HepG2 (cell line): ENCODE measurements around the gene HECTD1. TPM values are rescaled to one million over a fixed set of nuclear protein-coding genes. Genes with fewer than 3 reads are reported as not detected.
A peak's percentile ranks its signal among the peaks of the same experiment; 100 is the strongest.

ENCODE experiments used
- AKAP8 ChIP-seq: sonication (generic); formaldehyde crosslinking; IDR thresholded peaks from 2 replicates; pipeline ENCODE4 v1.5.1; 2020; ENCODE audit warnings: mild to moderate bottlenecking, missing genetic modification reagents
- ATF1 ChIP-seq: IDR thresholded peaks from 2 replicates; pipeline ENCODE4 v1.6.1; 2016; ENCODE audit warnings: mild to moderate bottlenecking, control low read depth
- CHD4 ChIP-seq: fragments of 200-600 bp; sonication (generic); IDR thresholded peaks from 2 replicates; pipeline ENCODE4 v1.7.0; 2017; ENCODE audit warnings: mild to moderate bottlenecking, low read length, borderline replicate concordance
- DNMT3B ChIP-seq: conservative IDR thresholded peaks from 2 replicates; pipeline ENCODE4 v1.6.1; 2016; ENCODE audit warnings: missing biosample characterization, control low read depth
- EED ChIP-seq: sonication (generic); formaldehyde crosslinking; IDR thresholded peaks from 2 replicates; pipeline ENCODE4 v1.5.0; 2020; ENCODE audit warnings: mild to moderate bottlenecking, missing genetic modification reagents
- FOSL1 ChIP-seq: sonication (generic); formaldehyde crosslinking; IDR thresholded peaks from 2 replicates; pipeline ENCODE4 v1.9.0; 2021; ENCODE audit warnings: missing genetic modification reagents, borderline replicate concordance
- FOXA1 ChIP-seq, 2 experiments: fragments of 450-650 bp in 1 of 2; sonication (generic) in 1 of 2; formaldehyde crosslinking in 1 of 2; IDR thresholded peaks; 2 replicates each; pipeline versions ENCODE4 v1.4.0 to v1.6.1; 2016 to 2020; ENCODE audit warnings: missing genetic modification reagents in 1 of 2
- FOXP1 ChIP-seq, 2 experiments: fragments of 450-650 bp in 1 of 2; IDR thresholded peaks; 2 replicates each; pipeline ENCODE4 v1.6.1; 2017 to 2018; ENCODE audit warnings: antibody characterized with exemption in 1 of 2
- GATAD2A ChIP-seq: IDR thresholded peaks from 2 replicates; pipeline ENCODE4 v1.6.1; 2016
- HNF4A ChIP-seq: sonication (generic); formaldehyde crosslinking; IDR thresholded peaks from 2 replicates; pipeline ENCODE4 v1.4.0; 2020; ENCODE audit warnings: missing genetic modification reagents
- JARID2 ChIP-seq: sonication (generic); formaldehyde crosslinking; IDR thresholded peaks from 2 replicates; pipeline ENCODE4 v1.8.1; 2023; ENCODE audit warnings: missing genetic modification reagents, inconsistent platforms; ENCODE audit not compliant: insufficient replicate concordance
- MED13 ChIP-seq: sonication (generic); formaldehyde crosslinking; IDR thresholded peaks from 2 replicates; pipeline ENCODE4 v1.5.0; 2020; ENCODE audit warnings: missing genetic modification reagents
- MZF1 ChIP-seq: sonication (generic); formaldehyde crosslinking; IDR thresholded peaks from 2 replicates; pipeline ENCODE4 v1.8.1; 2023; ENCODE audit warnings: mild to moderate bottlenecking, missing genetic modification reagents, borderline replicate concordance
- RAD51 ChIP-seq: fragments of 450-650 bp; IDR thresholded peaks from 2 replicates; pipeline ENCODE4 v1.6.1; 2016; ENCODE audit warnings: borderline replicate concordance
- RCOR2 ChIP-seq: IDR thresholded peaks from 2 replicates; pipeline ENCODE4 v1.6.1; 2016; ENCODE audit warnings: missing biosample characterization, missing genetic modification reagents
- SALL1 ChIP-seq: sonication (generic); formaldehyde crosslinking; IDR thresholded peaks from 2 replicates; pipeline ENCODE4 v1.8.0; 2022; ENCODE audit warnings: mild to moderate bottlenecking, missing genetic modification reagents
- SNAI1 ChIP-seq: sonication (generic); formaldehyde crosslinking; IDR thresholded peaks from 2 replicates; pipeline ENCODE4 v1.5.0; 2020; ENCODE audit warnings: mild to moderate bottlenecking, missing genetic modification reagents, borderline replicate concordance
- THRA ChIP-seq: sonication (generic); formaldehyde crosslinking; IDR thresholded peaks from 2 replicates; pipeline ENCODE4 v1.4.0; 2020; ENCODE audit warnings: missing genetic modification reagents, borderline replicate concordance
- ZBTB1 ChIP-seq: sonication (generic); formaldehyde crosslinking; IDR thresholded peaks from 2 replicates; pipeline ENCODE4 v1.4.0; 2020; ENCODE audit warnings: missing genetic modification reagents, borderline replicate concordance
- ZBTB10 ChIP-seq: sonication (generic); formaldehyde crosslinking; IDR thresholded peaks from 2 replicates; pipeline ENCODE4 v1.4.0; 2020; ENCODE audit warnings: missing genetic modification reagents, borderline replicate concordance
- ZNF230 ChIP-seq: sonication (generic); formaldehyde crosslinking; IDR thresholded peaks from 2 replicates; pipeline ENCODE4 v1.4.0; 2020; ENCODE audit warnings: mild to moderate bottlenecking, missing genetic modification reagents
- ZNF446 ChIP-seq: sonication (generic); formaldehyde crosslinking; IDR thresholded peaks from 2 replicates; pipeline ENCODE4 v1.5.0; 2020; ENCODE audit warnings: mild to moderate bottlenecking, missing genetic modification reagents
- ZNF746 ChIP-seq: sonication (generic); formaldehyde crosslinking; IDR thresholded peaks from 2 replicates; pipeline ENCODE4 v1.8.0; 2022; ENCODE audit warnings: mild to moderate bottlenecking, missing genetic modification reagents
- polyA plus RNA-seq, 8 experiments: library from polyadenylated mRNA; depleted of rRNA in 3 of 8; stranded (reverse) in 7 of 8; unstranded in 1 of 8; fragments of >200 nt; fragmentation: Illumina TruSeq in 4 of 8; extraction: Trizol in 4 of 8; gene quantifications; 2 replicates each; pipeline versions ENCODE4 v1.2.1 to v1.2.3, GENCODE V29; 2011 to 2016; ENCODE audit warnings: low read depth in 4 of 8, missing spikeins in 1 of 8, mixed read lengths in 1 of 8; ENCODE audit not compliant: insufficient read depth in 1 of 8
- total RNA-seq, 5 experiments: library from RNA; depleted of rRNA; stranded (reverse); fragments of >200 nt; fragmentation: Illumina TruSeq; extraction: Trizol; gene quantifications; 2 replicates each; pipeline ENCODE4 v1.2.3, GENCODE V29; 2016; ENCODE audit warnings: low read depth in 1 of 5
- TF ChIP-seq, protein P1 (sequence below): sonication (generic); formaldehyde crosslinking; IDR thresholded peaks from 2 replicates; pipeline ENCODE4 v1.5.0; 2020; ENCODE audit warnings: missing genetic modification reagents

Gene HECTD1
- total and polyA plus RNA-seq, 2 of the 13 experiments (the other 11 are each of a cell fraction or from before 2014, with no cell fraction given) = 312 to 560 TPM

GRCh38 chr14:31207287-31207754 lies 272 bp downstream of the HECTD1 start (continued):
- TF ChIP-seq ZNF230 (CRISPR knock-in tag) = peak; percentile 82; the same call in 1 of the 2 replicates
- no peak for TF ChIP-seq ATF1 (CRISPR knock-in tag)
- no peak; the same call in 1 of the 2 replicates for TF ChIP-seq RCOR2 (CRISPR knock-in tag)
- TF ChIP-seq SNAI1 (CRISPR knock-in tag) = peak; percentile 99
- no peak; the same call in none of the 2 replicates for TF ChIP-seq ZNF746
- peak; percentile 90 for TF ChIP-seq EED (CRISPR knock-in tag)
- peak; percentile 69; the same call in 1 of the 2 replicates for TF ChIP-seq THRA
- TF ChIP-seq ZNF446 (CRISPR knock-in tag) = peak; percentile 99
- peak; percentile 99 for TF ChIP-seq JARID2 (CRISPR knock-in tag)
- TF ChIP-seq MED13 (CRISPR knock-in tag) = peak; percentile 74
- peak; percentile 9; the same call in 1 of the 2 replicates for TF ChIP-seq HNF4A (CRISPR knock-in tag)
- TF ChIP-seq FOXP1 (IDR thresholded peaks at IDR 0.05) = no peak
- no peak for TF ChIP-seq FOXP1 (CRISPR knock-in tag; IDR thresholded peaks at IDR 0.05)
- TF ChIP-seq ZBTB10 (CRISPR knock-in tag) = peak; percentile 95
- peak; percentile 76; the same call in 1 of the 2 replicates for TF ChIP-seq FOSL1 (CRISPR knock-in tag)
- TF ChIP-seq MZF1 (CRISPR knock-in tag) = peak; percentile 41; the same call in 1 of the 2 replicates
- no peak for TF ChIP-seq CHD4
- TF ChIP-seq FOXA1 (IDR thresholded peaks at IDR 0.05) = no peak
- peak; percentile 44; the same call in 1 of the 2 replicates for TF ChIP-seq FOXA1 (CRISPR knock-in tag; IDR thresholded peaks at IDR 0.05)
- TF ChIP-seq, protein P1, sequence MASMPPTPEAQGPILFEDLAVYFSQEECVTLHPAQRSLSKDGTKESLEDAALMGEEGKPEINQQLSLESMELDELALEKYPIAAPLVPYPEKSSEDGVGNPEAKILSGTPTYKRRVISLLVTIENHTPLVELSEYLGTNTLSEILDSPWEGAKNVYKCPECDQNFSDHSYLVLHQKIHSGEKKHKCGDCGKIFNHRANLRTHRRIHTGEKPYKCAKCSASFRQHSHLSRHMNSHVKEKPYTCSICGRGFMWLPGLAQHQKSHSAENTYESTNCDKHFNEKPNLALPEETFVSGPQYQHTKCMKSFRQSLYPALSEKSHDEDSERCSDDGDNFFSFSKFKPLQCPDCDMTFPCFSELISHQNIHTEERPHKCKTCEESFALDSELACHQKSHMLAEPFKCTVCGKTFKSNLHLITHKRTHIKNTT (CRISPR knock-in tag) = no peak
- peak; percentile 96 for TF ChIP-seq ZBTB1 (CRISPR knock-in tag)
- no peak for TF ChIP-seq RAD51
- TF ChIP-seq SALL1 (CRISPR knock-in tag) = peak; percentile 75; the same call in 1 of the 2 replicates
- TF ChIP-seq AKAP8 = no peak; the same call in 1 of the 2 replicates
- no peak; the same call in 1 of the 2 replicates for TF ChIP-seq DNMT3B
- TF ChIP-seq GATAD2A (CRISPR knock-in tag) = no peak
